ENCODE measurements around the gene MACROH2A1.

Gene MACROH2A1

GRCh38 chr5:135440916-135441315 lies 41.9 kb upstream of the MACROH2A1 start:
- H3K4me3 ChIP-seq (ENCODE audit: low read length) = no peak overlapping the region
- TF ChIP-seq ZNF274 (IDR thresholded peaks at IDR 0.05; ENCODE audit: low read depth, low read length) = no peak

DNA sequence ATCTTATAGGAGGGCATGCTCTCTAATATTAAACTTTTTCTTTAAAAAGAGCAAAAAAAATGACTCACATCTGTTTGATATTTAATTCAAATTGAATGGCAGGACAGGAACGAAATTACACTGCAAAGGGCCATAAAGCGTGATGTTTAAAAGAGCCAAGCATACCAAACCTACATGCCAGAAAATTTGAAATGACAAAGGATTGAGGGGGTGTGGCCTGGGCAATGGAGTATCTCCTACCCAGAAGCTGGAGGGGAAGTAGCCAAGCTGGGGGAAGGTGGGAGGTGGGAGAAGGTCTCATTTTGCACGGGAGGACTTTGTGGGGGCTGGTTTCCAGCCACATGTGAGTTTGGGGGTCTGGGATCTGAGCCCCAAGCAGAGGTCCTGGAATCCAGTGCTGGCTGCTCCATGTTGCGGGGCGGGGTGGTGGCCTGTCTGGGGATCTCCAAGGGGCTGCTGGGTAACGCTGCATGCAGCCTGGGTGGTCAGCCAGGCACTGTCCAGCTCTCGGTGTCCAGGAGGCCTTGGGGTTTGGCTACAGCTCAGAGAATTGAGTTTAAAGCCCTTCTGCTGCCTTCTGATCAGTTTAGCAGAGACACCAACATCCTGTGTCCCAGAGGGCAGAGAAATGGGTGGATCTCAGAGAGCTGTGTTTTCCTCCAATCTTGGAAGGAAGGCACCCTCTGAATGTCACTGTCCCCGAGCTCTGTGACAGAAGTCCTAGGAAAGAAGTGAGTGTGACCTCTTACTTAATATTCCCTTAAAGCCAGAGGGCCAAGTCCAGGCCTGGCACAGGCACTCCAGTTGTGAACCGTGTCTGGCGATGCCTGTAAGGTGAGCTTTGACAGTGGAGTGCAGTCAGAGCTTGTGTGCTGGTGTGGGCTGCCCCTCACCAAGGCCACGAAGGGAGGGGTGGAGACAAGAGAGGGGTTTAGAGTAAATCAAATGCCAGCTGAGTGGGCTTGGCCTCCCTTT lies 40.5 kb upstream of the MACROH2A1 start:
- H3K4me3 ChIP-seq (ENCODE audit: low read length) = no peak overlapping the region
- no peak for TF ChIP-seq ZNF274 (IDR thresholded peaks at IDR 0.05; ENCODE audit: low read depth, low read length)

DNA sequence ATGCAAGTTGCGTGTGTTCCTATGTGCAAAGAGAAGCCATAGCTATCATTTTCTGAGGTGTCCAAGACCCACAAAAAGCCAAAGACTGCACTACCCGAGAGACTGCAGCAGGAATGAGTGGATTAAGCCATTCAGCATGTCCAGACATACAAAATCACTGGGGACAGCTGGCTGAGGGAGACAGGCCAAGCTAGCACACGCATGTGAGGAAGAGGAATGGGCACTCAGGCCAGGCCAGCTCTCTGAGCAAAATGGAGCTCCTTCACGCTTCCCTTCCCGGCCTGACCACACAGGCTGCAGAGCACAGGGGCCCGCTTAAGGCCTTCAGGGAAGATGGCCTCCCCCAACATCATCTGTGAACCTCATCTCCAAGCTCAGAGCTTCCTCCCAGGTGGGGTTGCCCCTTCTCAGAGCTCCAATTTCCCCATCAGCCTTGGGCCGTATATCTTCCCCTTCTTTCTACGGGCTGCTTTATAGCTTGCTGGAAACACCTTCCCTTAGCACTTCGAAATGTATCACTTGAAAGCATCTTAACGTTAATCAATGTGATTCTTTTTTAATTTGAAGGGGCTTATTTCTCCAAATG lies 39.7 kb upstream of the MACROH2A1 start:
- TF ChIP-seq ZNF274 (IDR thresholded peaks at IDR 0.05; ENCODE audit: low read depth, low read length) = no peak

DNA sequence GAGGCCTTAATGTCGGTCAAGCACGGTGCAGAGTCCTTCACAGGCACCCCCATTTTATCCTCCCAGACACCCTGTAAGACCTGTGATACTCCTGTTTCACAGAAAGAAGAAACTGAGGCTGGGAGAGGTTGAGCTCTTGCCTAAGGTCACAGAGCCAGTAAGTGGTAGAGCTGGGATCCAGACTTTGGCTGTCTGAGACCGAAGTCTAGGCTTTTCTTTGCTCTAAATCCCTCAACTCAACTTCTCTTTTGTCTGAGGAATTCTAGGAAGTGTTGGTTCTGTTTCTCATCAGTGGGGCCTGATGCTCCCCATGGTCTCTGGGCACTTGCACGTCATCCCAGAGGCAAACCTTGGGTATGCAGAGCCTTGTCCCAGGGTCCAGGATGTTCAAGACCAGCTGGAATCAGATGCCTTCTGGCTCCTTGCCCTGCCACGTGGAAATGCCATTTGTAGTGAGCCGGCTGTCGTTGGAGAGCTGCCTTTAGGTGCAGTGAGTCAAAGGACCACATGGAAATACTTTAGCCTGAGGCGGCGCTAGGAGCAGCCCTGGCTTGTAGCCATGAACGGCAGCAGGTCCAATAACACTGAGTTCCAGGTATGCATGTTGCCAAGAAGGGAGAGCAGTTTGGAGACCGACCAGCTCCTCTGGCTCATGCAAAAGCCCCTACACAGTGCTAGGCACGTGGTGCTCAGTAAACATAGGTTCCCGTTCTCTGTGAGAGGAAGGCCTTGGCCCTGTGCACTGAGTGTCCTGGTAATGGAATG lies 38.9 kb upstream of the MACROH2A1 start:
- no peak overlapping the region for H3K4me3 ChIP-seq (ENCODE audit: low read length)
- TF ChIP-seq ZNF274 (IDR thresholded peaks at IDR 0.05; ENCODE audit: low read depth, low read length) = no peak

More for the DNA sequence above, 39.7 kb upstream of the MACROH2A1 start:
- no peak overlapping the region for H3K4me3 ChIP-seq (ENCODE audit: low read length)

- TF ChIP-seq ZNF274 (IDR thresholded peaks at IDR 0.05; ENCODE audit: low read depth, low read length) = no peak
- no peak overlapping the region for H3K4me3 ChIP-seq (ENCODE audit: low read length)
Observed at GRCh38 chr5:135437422-135437795, 38.4 kb upstream of the MACROH2A1 start.

DNA sequence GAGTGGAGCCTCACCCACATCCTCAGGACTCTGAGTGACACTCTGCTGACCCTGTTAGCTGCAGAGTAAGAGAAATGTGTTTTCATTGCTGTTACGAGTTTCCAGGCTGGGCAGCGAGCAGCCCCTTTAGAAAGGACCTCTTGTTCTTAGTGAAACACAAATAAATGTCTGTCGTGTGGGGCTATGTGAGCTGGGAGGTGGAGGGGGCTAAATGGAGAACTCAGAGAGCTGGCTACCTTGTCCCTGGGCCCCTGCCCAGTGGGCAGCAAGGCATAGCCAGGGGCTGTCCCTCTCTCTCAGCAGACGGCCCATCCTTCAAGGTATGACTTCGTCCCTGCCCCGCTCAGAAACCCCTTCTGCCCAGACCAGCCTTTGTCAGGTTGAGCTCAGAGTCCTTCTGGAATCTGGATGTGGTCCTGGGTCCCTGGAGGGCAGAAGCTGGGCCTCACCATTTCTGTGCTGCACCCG lies 38.0 kb upstream of the MACROH2A1 start:
- no peak overlapping the region for H3K4me3 ChIP-seq (ENCODE audit: low read length)
- no peak for TF ChIP-seq ZNF274 (IDR thresholded peaks at IDR 0.05; ENCODE audit: low read depth, low read length)

DNA sequence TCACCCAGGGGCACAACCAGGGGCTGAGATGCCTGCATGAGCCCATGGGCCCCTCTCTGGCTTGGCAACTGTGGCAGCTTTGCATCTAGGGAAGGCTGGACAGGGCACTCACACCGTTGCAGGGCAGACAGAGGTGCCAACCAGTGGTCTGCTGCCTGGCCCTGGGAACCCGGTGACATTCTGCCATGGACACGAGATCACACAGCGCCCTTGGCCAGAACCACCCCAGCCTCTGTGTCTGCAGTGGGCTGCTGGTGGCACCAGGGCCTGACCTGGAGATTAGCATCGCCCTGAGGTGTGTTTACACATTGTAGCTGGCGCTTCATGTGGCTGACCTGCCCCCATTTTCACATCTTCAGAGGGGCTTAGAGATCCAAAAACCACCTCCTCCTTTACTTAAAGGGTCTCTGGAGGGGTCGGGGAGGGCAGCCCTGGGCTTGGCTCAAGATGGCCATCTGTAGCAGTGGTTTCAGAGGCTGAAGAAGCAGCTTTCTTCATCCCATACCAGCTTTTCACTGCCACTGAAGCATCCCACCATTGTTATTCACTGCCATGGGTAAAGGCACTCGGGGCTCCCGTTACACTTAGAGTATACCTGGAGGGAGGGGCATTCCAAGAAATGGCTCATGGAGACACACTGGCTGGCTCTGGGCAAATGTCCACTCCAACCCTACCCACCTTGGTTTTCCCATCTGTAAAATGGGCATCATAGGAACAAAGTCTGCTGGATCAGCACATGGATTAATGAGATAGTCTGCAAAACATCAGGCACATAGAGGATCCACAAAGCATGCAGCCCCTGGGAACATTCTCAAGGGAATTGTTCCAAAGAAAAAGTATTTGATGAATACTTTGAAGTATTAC lies 36.7 kb upstream of the MACROH2A1 start:
- H3K4me3 ChIP-seq (ENCODE audit: low read length) = no peak overlapping the region
- TF ChIP-seq ZNF274 (IDR thresholded peaks at IDR 0.05; ENCODE audit: low read depth, low read length) = no peak

DNA sequence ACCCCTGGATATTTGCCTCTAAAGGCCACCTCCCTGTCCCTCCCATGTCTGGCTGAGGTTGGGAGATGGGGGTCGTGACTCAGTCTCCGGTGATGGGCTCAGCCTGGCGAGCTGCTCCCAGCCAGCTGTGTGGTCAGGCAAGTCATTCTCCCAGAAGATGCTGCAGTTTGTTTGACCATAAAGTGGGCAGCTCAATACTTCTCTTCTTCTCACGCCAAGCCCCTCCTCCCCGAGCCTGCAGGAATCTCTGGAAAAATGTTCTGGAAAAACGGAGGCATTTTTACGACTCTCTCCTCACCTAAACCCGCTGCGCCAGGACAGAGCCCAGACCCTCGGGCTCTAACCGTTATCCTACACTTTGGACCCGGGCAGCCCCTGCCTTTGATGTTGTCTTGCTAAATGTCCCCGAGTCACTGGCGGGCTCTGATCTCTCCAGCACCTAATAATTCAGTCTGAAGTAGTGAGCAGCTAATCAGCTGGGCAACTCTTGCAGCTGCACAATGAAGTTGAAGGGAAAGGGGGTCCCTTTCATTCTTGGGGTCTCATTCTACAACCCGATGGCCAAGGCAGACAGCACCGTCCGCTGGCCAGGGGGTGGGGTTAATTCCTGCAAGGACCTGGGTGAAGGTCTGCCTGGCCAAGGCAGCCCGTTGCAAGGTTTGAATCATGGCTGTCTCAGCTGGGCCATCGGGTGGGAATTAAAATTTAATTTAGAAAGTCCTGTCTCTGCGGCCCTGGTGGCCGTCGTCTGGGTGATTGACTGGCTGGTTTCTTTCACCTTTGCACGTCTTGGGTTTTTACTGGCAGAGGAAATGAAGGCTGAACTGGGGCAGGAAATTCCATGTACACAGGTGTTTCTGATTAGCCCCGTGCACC lies 35.8 kb upstream of the MACROH2A1 start:
- no peak overlapping the region for H3K4me3 ChIP-seq (ENCODE audit: low read length)
- no peak for TF ChIP-seq ZNF274 (IDR thresholded peaks at IDR 0.05; ENCODE audit: low read depth, low read length)

- TF ChIP-seq ZNF274 (IDR thresholded peaks at IDR 0.05; ENCODE audit: low read depth, low read length) = no peak
- no peak overlapping the region for H3K4me3 ChIP-seq (ENCODE audit: low read length)
Observed at GRCh38 chr5:135433681-135434426, 34.8 kb upstream of the MACROH2A1 start.

- TF ChIP-seq ZNF274 (IDR thresholded peaks at IDR 0.05; ENCODE audit: low read depth, low read length) = no peak
Observed at GRCh38 chr5:135432113-135432512, 33.1 kb upstream of the MACROH2A1 start.

DNA sequence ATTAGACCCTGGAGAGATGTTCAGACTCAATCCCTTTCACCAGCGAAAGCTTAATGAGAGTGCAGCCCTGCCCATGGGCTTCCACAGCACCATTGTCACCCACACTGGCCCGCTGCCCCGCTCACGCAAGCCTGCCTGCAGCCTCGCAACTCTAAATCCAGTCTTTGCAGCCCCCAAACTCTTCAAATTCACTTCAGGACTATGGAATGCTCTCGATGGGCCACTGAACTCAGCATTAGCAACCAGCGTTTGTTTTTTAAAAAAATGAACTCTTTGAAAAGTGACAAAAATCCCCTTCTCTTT lies 31.1 kb upstream of the MACROH2A1 start:
- no peak for TF ChIP-seq ZNF274 (IDR thresholded peaks at IDR 0.05; ENCODE audit: low read depth, low read length)
- no peak overlapping the region for H3K4me3 ChIP-seq (ENCODE audit: low read length)

More at GRCh38 chr5:135432113-135432512, 33.1 kb upstream of the MACROH2A1 start:
- H3K4me3 ChIP-seq (ENCODE audit: low read length) = no peak overlapping the region
